GM21515 (cell line): ENCODE measurements around the gene KIF2A.
A peak's percentile ranks its signal among the peaks of the same experiment; 100 is the strongest.

Source experiments
- ATAC-seq: cut with Tn5 transposase; IDR thresholded peaks from one replicate; pipeline ENCODE4 v1.9.1; 2021; ENCODE audit not compliant: unreplicated experiment

Gene KIF2A

GRCh38 chr5:62327138-62328053 is 21.4 kb downstream of the KIF2A start:
- no peak for ATAC-seq

- no peak for ATAC-seq
Measured at GRCh38 chr5:62328772-62329491, 22.9 kb downstream of the KIF2A start.

- no peak for ATAC-seq
Measured at GRCh38 chr5:62330302-62330701, 24.3 kb downstream of the KIF2A start.

- ATAC-seq: no peak
Measured at GRCh38 chr5:62331921-62332320, 25.9 kb downstream of the KIF2A start.

GRCh38 chr5:62333250-62333794 is 27.3 kb downstream of the KIF2A start:
- no peak for ATAC-seq

- ATAC-seq: no peak
Measured at GRCh38 chr5:62334082-62334481, 28.1 kb downstream of the KIF2A start.

GRCh38 chr5:62340392-62340791 is 34.4 kb downstream of the KIF2A start:
- no peak for ATAC-seq

- ATAC-seq: no peak
Measured at GRCh38 chr5:62340979-62341378, 35.0 kb downstream of the KIF2A start.

- peak; percentile 75 for ATAC-seq
Measured at GRCh38 chr5:62341783-62342475, 35.9 kb downstream of the KIF2A start.

- ATAC-seq: peak; percentile 49
Measured at GRCh38 chr5:62342476-62342837, 36.5 kb downstream of the KIF2A start.

GRCh38 chr5:62343428-62343827 is 37.4 kb downstream of the KIF2A start:
- ATAC-seq: no peak

- ATAC-seq: no peak
Measured at GRCh38 chr5:62346748-62347147, 40.7 kb downstream of the KIF2A start.

GRCh38 chr5:62347928-62348327 is 41.9 kb downstream of the KIF2A start:
- ATAC-seq: no peak

- no peak for ATAC-seq
Measured at GRCh38 chr5:62348723-62349481, 42.9 kb downstream of the KIF2A start.

GRCh38 chr5:62354028-62354874 is 48.2 kb downstream of the KIF2A start:
- ATAC-seq: peak; percentile 87

- no peak for ATAC-seq
Measured at GRCh38 chr5:62362701-62363100, 56.7 kb downstream of the KIF2A start.

- ATAC-seq: no peak
Measured at GRCh38 chr5:62369039-62369438, 63.0 kb downstream of the KIF2A start.

GRCh38 chr5:62371409-62371808 is 65.4 kb downstream of the KIF2A start:
- no peak for ATAC-seq

GRCh38 chr5:62372600-62372999 is 66.6 kb downstream of the KIF2A start:
- ATAC-seq: no peak

- no peak for ATAC-seq
Measured at GRCh38 chr5:62373382-62373781, 67.4 kb downstream of the KIF2A start.
